ENCODE results near the gene TEX2.

- TF ChIP-seq, protein P1, sequence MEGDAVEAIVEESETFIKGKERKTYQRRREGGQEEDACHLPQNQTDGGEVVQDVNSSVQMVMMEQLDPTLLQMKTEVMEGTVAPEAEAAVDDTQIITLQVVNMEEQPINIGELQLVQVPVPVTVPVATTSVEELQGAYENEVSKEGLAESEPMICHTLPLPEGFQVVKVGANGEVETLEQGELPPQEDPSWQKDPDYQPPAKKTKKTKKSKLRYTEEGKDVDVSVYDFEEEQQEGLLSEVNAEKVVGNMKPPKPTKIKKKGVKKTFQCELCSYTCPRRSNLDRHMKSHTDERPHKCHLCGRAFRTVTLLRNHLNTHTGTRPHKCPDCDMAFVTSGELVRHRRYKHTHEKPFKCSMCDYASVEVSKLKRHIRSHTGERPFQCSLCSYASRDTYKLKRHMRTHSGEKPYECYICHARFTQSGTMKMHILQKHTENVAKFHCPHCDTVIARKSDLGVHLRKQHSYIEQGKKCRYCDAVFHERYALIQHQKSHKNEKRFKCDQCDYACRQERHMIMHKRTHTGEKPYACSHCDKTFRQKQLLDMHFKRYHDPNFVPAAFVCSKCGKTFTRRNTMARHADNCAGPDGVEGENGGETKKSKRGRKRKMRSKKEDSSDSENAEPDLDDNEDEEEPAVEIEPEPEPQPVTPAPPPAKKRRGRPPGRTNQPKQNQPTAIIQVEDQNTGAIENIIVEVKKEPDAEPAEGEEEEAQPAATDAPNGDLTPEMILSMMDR (IDR thresholded peaks at IDR 0.05), result no peak
- no peak for TF ChIP-seq POLR2A (IDR thresholded peaks at IDR 0.05)
These were observed 57.3 kb downstream of the TEX2 start for GRCh38 chr17:64205804-64206203.
